Caco-2 (cell line): ENCODE results near the gene PPP1R16B. TPM values are rescaled to one million over a fixed set of nuclear protein-coding genes. Genes with fewer than 3 reads are reported as not detected.

Experiments used
- BruUV-seq: library from RNA; stranded (reverse); fragments of 400-500 nt; replicated peaks from 2 replicates; lab custom pipeline; 2021; lab: Mats Ljungman, UMichigan
- CTCF ChIA-PET: fragments of 300-600 bp; sonication (Branson Sonifier 250); formaldehyde crosslinking; loops from one replicate; lab custom pipeline; 2022; ENCODE audit warnings: antibody characterized with exemption; lab: Charles Lee
- POLR2A ChIA-PET: fragments of 300-600 bp; sonication (Branson Sonifier 250); formaldehyde crosslinking; loops from one replicate; lab custom pipeline; 2022; ENCODE audit warnings: antibody characterized with exemption; lab: Charles Lee
- DNase-seq, 2 experiments: peaks; one replicate each; pipeline versions ENCODE4 v3.0.0 to v3.0.0-alpha.2; 2020 to 2022
- H3K27me3 ChIP-seq: replicated peaks from 2 replicates; pipeline ENCODE4 v1.6.0; 2011; ENCODE audit warnings: low read length; ENCODE audit not compliant: control insufficient read depth, insufficient read depth
- H3K36me3 ChIP-seq: 2 replicates; pipeline ENCODE4 v1.5.1; 2011; ENCODE audit warnings: low read length; ENCODE audit not compliant: control insufficient read depth, insufficient read depth
- H3K4me1 ChIP-seq: fragments of 250-450 bp; sonication (Bioruptor Pico); 2 replicates; pipeline ENCODE4 v1.5.1; 2020; ENCODE audit warnings: mild to moderate bottlenecking
- H3K4me3 ChIP-seq: 2 replicates; pipeline ENCODE4 v1.5.1; 2011; ENCODE audit warnings: low read depth, mild to moderate bottlenecking, control low read depth, low read length
- H3K9me3 ChIP-seq: fragments of 250-450 bp; sonication (Bioruptor Pico); 2 replicates; pipeline ENCODE4 v1.5.1; 2020; ENCODE audit warnings: mild to moderate bottlenecking, moderate library complexity
- H3K27ac Mint-ChIP-seq: one replicate; pipeline ENCODE4 v1.8.0; 2022; ENCODE audit warnings: mixed read lengths; ENCODE audit not compliant: unreplicated experiment
- H3K27me3 Mint-ChIP-seq: one replicate; pipeline ENCODE4 v1.8.0; 2022; ENCODE audit warnings: mixed read lengths; ENCODE audit not compliant: insufficient read depth, unreplicated experiment
- H3K36me3 Mint-ChIP-seq: one replicate; pipeline ENCODE4 v1.8.0; 2022; ENCODE audit warnings: mild to moderate bottlenecking, mixed read lengths; ENCODE audit not compliant: insufficient read depth, unreplicated experiment
- H3K4me1 Mint-ChIP-seq: one replicate; pipeline ENCODE4 v1.8.0; 2022; ENCODE audit warnings: low read depth, mixed read lengths; ENCODE audit not compliant: unreplicated experiment
- H3K4me3 Mint-ChIP-seq: one replicate; pipeline ENCODE4 v1.8.0; 2022; ENCODE audit warnings: mild to moderate bottlenecking, moderate library complexity, mixed read lengths; ENCODE audit not compliant: unreplicated experiment
- H3K9me3 Mint-ChIP-seq: one replicate; pipeline ENCODE4 v1.8.0; 2022; ENCODE audit warnings: mixed read lengths; ENCODE audit not compliant: unreplicated experiment
- CTCF ChIP-seq, 2 experiments: fragments of 200-600 bp in 1 of 2; IDR thresholded peaks; 1 replicate in 1 of 2; 2 replicates in 1 of 2; pipeline versions ENCODE4 v1.5.1 to v1.8.0; 2011 to 2022; ENCODE audit warnings: antibody characterized with exemption in 1 of 2, control low read depth in 1 of 2, inconsistent platforms in 1 of 2, low read depth in 1 of 2, low read length in 1 of 2, mild to moderate bottlenecking in 1 of 2, moderate library complexity in 1 of 2; ENCODE audit not compliant: insufficient read depth in 1 of 2, severe bottlenecking in 1 of 2, unreplicated experiment in 1 of 2
- intact Hi-C: fragments of 100-400 bp; cut with micrococcal nuclease; formaldehyde crosslinking; loops from one replicate; pipeline ENCODE4 v1.10.0; 2022; ENCODE audit not compliant: unreplicated experiment
- total RNA-seq: library from RNA; stranded (reverse); gene quantifications from 2 replicates; pipeline ENCODE4 v1.2.3, GENCODE V29; 2022

Gene PPP1R16B
- total RNA-seq, 1 experiment from 2014 or later = not detected

- H3K9me3 ChIP-seq = no peaks in the 10 kb centered on the region
- peaks cover 2% of the 10 kb centered on the region for H3K36me3 ChIP-seq
- intact Hi-C loops = no loop called here
- H3K27me3 Mint-ChIP-seq = no peaks in the 10 kb centered on the region
- no peak for DNase-seq
- no peak overlapping the region for H3K4me3 Mint-ChIP-seq
- H3K27me3 ChIP-seq = no peaks in the 10 kb centered on the region
- H3K4me3 ChIP-seq = no peak overlapping the region
- no TSS peak for BruUV-seq
- no peak overlapping the region for H3K27ac Mint-ChIP-seq
- no peaks in the 10 kb centered on the region for H3K9me3 Mint-ChIP-seq
- CTCF ChIA-PET = interaction anchor here (0.8 kb wide), 1 partner anchor 42 kb away, joined by 3 read pairs; the partner anchor contains the start of gene FAM83D
- H3K4me1 Mint-ChIP-seq = peaks cover 1% of the 10 kb centered on the region
- no peak for TF ChIP-seq CTCF (IDR thresholded peaks at IDR 0.05; ENCODE audit: insufficient read depth in 1 of 2, low read depth in 1 of 2, low read length in 1 of 2, severe bottlenecking in 1 of 2, unreplicated experiment in 1 of 2)
- POLR2A ChIA-PET = interaction anchor here (0.6 kb wide), 1 partner anchor 425 kb away, joined by 4 read pairs; no protein-coding TSS in a partner anchor
- H3K36me3 Mint-ChIP-seq = peaks cover 13% of the 10 kb centered on the region
- H3K4me1 ChIP-seq = peaks cover 15% of the 10 kb centered on the region
Observed at GRCh38 chr20:38968090-38968489, 162.6 kb downstream of the PPP1R16B start.

- H3K36me3 Mint-ChIP-seq = peaks cover 13% of the 10 kb centered on the region
Observed at GRCh38 chr20:38969708-38970107, 164.2 kb downstream of the PPP1R16B start.

GRCh38 chr20:38970302-38970701 lies 164.8 kb downstream of the PPP1R16B start:
- H3K9me3 ChIP-seq = no peaks in the 10 kb centered on the region
- no TSS peak for BruUV-seq
- Mint-ChIP-seq H3K27ac (no peak overlapping the region), H3K9me3 (no peaks in the 10 kb centered on the region), H3K27me3 (no peaks in the 10 kb centered on the region), H3K4me1 (no peaks in the 10 kb centered on the region), H3K4me3 (no peak overlapping the region), H3K36me3 (peaks cover 13% of the 10 kb centered on the region)
- H3K4me1 ChIP-seq = peaks cover 11% of the 10 kb centered on the region
- no peak for DNase-seq
- ChIA-PET POLR2A (no interaction called here), CTCF (interaction anchor here (0.8 kb wide), 1 partner anchor 44 kb away, joined by 4 read pairs; the partner anchor contains the start of gene FAM83D)
- no peak for TF ChIP-seq CTCF (IDR thresholded peaks at IDR 0.05; ENCODE audit: insufficient read depth in 1 of 2, low read depth in 1 of 2, low read length in 1 of 2, severe bottlenecking in 1 of 2, unreplicated experiment in 1 of 2)
- H3K27me3 ChIP-seq = no peaks in the 10 kb centered on the region
- no peak overlapping the region for H3K4me3 ChIP-seq
- intact Hi-C loops = no loop called here
- peaks cover 2% of the 10 kb centered on the region for H3K36me3 ChIP-seq

More at GRCh38 chr20:38969708-38970107, 164.2 kb downstream of the PPP1R16B start:
- intact Hi-C loops = no loop called here
- no peak overlapping the region for H3K27ac Mint-ChIP-seq
- Histone ChIP-seq H3K4me3 (no peak overlapping the region), H3K9me3 (no peaks in the 10 kb centered on the region), H3K4me1 (peaks cover 11% of the 10 kb centered on the region), H3K36me3 (peaks cover 2% of the 10 kb centered on the region), H3K27me3 (no peaks in the 10 kb centered on the region)
- ChIA-PET POLR2A (no interaction called here), CTCF (no interaction called here)
- H3K9me3 Mint-ChIP-seq = no peaks in the 10 kb centered on the region
- BruUV-seq = no TSS peak
- no peak overlapping the region for H3K4me3 Mint-ChIP-seq
- H3K4me1 Mint-ChIP-seq = no peaks in the 10 kb centered on the region
- TF ChIP-seq CTCF (IDR thresholded peaks at IDR 0.05; ENCODE audit: insufficient read depth in 1 of 2, low read depth in 1 of 2, low read length in 1 of 2, severe bottlenecking in 1 of 2, unreplicated experiment in 1 of 2) = no peak
- DNase-seq = peak in 1 of 2 experiments; percentile 34
- no peaks in the 10 kb centered on the region for H3K27me3 Mint-ChIP-seq

Other genes with a start within 250 kb of the PPP1R16B start
- gene ADIG, start 224.5 kb upstream of the PPP1R16B start, total RNA-seq = not detected in 2 replicates
- gene ARHGAP40, start 203.9 kb upstream of the PPP1R16B start, total RNA-seq = 0.14 TPM in 1 of 2 replicates, not detected in the other
- not detected in 2 replicates for gene SLC32A1, start 81.2 kb upstream of the PPP1R16B start, total RNA-seq
- gene ACTR5, start 57.2 kb upstream of the PPP1R16B start, total RNA-seq = 18.2 and 20.0 TPM in 2 replicates
- 82.4 and 86.3 TPM in 2 replicates for gene FAM83D, start 120.7 kb downstream of the PPP1R16B start, total RNA-seq
- gene DHX35, start 156.6 kb downstream of the PPP1R16B start, total RNA-seq = 25.0 and 29.5 TPM in 2 replicates